Anterior cingulate cortex (tissue), 58 donors: Measurements from ENCODE around the gene CPZ.

Source experiments
- DNase-seq, 58 donors: peaks; one replicate each; lab custom pipeline; 2025; lab: John Stamatoyannopoulos, UW

CPZ gene

DNA sequence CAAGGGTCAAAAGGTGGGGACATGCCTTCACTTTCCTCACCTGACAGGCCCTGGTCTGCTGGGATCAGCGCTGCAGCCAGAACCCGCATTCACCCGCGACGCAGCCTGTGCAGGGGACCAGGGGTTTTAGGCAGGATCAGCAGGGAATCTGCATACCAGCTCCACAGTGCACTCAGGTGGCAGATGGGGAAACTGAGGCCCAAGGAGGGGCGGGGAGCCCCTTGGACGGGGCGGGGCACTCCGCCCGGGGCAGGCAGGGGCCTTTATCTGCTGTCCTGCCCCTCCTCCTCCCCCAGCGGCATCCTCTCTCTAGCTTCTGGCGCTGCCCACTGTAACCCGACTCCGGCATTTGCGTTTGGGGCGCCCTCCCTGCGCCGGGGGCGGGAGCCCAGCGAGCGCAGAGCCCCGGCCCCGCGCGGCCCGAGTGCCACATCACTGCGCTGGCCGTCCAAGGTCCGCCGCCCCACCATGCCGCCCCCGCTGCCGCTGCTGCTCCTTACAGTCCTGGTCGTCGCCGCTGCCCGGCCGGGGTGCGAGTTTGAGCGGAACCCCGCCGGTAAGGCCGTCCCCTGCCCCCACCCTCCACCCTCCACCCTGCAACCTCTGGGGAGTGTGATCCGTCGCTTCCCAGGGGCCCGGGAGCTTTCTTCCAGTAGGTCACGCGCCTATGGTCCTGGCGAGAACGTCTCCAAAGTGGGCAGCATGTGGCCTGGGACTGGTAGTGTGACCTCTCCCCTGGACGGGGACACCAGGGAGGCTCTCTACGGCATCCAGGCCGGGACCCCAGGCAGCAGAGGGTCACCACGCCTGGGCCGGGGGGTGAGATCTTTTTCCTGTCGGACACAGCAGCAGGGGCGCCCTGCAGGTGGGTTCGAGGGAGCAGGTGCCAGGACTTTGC lies at the start of gene CPZ:
CPZ (plus strand) TSS at position 400 of the 898 bp plus-strand sequence; CDS start at position 469, 69 bp downstream.
- no peak for DNase-seq

DNA sequence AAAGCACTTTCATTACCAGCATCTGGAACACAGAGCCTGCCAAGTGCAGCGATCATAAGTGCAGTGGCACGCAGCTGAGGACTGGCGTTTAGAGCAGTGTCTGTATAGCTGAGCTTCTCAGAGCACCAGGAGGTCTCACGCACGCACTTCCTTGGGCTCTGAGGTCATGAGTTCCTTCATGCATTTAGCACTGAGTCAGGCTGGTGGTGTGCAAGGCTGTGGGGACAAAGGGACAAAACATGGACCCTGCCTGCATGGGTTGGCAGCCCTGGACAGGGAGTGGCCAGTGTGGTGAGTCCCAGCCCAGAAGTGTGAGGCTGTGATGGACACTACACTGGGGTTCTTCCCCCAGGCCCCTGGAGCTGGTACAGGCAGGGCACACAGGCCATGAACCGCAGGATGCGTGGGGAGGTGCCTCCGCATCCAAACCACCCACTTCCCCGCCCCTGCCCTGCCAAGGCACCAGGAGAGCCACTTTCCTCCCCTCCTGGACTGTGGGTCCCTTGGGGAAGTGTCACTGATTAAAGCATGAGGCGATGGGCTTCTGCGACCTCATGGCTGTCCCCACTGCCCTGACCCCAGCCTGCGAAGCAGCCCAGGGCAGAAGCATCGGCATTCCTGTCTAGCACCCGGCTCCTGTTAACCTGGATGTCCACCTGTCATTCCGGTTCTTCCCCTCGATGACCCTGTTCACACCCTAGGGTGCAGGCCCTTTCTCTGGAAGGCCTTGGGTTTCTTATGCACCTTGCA lies 49.6 kb upstream of the CPZ start:
- no peak for DNase-seq

DNA sequence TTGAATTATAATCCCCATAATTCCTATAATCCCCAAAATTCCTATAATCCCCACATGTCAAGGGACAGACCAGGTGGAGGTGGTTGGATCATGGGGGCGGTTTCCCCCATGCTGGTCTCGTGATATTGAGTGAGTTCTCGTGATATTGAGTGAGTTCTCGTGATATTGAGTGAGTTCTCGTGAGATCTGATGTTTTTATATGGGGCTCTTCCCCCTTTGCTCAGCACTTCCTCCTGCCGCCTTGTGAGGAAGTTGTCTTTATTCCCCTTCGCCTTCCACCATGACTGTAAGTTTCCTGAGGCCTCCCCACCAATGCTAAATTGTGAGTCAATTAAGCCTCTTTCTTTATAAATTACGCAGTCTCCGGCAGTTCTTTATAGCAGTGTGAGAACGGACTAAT lies 48.9 kb upstream of the CPZ start:
- no peak for DNase-seq

GRCh38 chr4:8544282-8544681 lies 48.3 kb upstream of the CPZ start:
- DNase-seq, result no peak

DNA sequence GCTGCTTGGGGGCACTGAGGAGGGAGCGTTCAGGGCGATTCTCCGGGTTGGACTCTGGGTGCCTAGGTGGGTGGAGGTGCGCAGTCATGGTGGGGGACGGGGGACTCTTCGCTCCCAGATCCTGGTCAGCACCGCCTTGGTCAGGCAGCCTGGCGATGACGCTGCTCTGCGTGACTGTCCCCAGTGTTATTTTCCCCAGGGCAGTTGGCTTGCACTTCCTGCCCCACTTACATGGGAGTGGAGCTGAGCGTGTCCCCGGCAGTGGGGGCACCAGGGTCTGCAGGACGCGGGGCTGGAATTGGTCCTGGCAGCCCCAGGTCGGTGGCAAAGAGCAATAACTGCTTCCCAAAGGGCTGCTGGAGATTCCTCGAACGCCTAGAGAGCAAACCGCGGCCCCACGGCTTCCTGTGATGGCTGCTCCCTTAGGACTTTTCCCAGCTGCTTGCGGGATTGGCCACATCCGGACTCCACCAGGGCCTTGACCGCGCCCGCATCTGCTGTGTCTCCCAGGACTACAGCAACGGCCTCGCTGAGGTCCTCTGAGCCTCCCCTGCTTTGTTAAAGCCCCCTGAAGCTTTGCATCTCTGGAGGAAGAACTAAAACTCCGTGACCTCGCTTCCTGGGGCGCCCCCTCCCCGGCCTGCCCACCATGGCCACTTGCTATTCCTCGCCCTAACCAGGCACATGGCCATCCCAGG lies 47.7 kb upstream of the CPZ start:
- DNase-seq, result no peak

DNA sequence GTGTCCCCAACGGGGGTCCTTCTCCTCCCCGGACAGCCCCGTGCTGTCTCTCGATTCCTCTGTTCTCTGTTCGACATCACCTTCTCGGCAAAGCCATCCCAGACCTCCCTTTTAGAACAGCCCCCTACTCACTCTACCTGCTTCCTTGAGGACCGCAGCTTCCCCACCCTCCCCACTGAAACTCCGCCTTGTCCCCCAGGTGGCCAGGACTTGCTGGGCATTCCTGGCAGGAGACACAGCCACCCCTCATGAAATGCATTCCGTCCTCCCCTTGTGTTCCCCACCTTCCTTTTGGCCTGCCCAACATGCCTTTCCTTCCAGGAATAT lies 47.2 kb upstream of the CPZ start:
- DNase-seq, result no peak

DNA sequence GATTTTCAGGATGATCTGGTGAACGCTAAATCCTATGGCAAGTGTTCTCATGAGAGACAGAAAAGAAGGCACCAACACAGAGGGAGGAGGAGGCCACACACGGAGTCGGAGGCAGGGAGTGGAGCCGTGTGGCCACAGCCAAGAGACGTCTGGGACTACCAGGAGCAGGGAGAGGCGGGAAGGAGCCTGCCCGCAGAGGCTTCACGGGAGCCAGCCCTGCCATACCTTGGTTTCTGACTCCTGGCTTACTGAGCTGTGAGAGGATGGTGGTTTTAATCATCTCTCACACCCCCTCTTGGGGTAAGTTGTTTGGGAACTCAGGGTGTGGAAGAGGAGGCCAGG lies 45.8 kb upstream of the CPZ start:
- DNase-seq, result no peak

GRCh38 chr4:8547108-8547911 lies 45.3 kb upstream of the CPZ start:
- no peak for DNase-seq

GRCh38 chr4:8547912-8548730 lies 44.4 kb upstream of the CPZ start:
- no peak for DNase-seq

- DNase-seq, result no peak
These were observed 43.7 kb upstream of the CPZ start for GRCh38 chr4:8548731-8549351.

DNA sequence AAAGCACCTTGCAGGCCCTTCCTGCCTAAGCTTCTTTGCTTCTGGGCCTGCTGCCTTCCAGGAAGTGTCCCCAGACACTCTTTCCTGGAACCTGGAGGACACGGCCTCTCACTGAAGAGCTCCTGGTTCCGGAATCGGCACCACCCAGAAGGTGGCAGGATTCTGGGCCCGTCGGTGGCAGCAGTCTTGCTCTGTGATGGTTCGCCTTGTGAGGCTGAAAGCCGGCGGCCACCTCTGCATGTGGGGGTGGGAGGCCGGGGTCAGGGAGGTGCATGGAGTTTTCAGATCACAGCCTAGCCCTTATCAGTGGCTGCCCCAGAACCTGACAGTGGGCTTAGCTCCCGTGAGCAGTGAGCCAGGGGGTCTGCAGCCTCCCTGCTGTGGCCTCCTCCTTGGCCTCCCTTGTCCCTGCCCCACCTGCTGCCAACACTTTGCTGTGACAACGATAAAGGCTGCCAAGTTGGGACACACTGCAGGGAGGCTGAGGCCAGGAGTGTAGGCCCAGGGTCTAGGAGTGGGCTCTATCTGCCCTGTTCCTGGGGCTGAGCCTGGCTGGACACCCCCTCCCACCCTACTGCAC lies 43.1 kb upstream of the CPZ start:
- DNase-seq, result no peak

GRCh38 chr4:8550691-8551090 lies 41.9 kb upstream of the CPZ start:
- DNase-seq, result no peak

- no peak for DNase-seq
These were observed 40.5 kb upstream of the CPZ start for GRCh38 chr4:8552024-8552423.

DNA sequence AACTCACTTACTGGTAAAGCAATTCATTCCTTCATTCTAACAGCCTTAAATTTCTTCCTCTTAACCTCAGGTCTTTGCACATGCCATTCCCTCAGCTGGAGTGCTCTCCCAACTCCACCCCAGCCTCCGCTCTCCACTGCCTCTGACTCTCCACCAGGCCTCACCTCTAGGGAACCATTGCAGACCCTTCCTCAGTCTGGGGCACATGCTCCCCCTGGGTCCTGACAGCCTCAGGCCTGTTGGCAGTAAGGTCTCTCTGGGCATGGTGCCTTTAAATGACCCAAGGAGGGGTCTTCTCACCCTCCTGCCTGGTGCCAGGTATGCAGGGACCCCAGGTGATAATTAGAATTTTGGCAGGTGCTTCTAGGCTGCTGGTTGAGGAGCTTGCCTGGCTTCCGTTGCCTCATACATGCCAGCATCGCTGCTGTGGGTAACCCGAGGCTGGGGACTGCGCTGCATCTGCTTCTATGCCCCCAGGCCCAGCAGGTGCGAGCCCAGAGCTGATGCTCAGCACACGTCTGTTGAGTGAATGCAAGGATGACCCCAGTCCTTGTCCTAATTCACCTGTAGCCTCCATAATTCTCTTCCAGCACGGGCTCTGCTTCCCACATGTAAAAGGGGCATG lies 39.9 kb upstream of the CPZ start:
- no peak for DNase-seq

DNA sequence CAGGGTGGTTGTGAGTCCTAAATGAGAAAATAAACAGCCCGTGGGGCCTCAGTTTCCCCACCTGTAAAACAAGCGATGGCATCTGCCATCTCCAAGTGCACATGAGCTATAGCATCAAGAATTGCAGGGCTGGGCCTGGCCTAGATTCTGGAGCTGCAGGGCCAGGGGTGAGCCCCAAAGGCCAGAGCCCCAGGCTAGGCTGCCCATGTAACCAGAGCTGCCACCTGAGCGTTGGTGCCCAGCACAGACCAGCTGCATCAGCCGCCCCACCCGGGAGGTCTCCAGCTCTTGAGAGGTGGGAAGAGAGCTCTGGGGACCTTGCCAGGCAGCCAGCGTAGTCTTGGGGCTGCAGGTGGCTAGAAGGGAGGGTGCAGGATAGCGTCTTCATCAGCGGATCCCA lies 39.3 kb upstream of the CPZ start:
- no peak for DNase-seq

DNA sequence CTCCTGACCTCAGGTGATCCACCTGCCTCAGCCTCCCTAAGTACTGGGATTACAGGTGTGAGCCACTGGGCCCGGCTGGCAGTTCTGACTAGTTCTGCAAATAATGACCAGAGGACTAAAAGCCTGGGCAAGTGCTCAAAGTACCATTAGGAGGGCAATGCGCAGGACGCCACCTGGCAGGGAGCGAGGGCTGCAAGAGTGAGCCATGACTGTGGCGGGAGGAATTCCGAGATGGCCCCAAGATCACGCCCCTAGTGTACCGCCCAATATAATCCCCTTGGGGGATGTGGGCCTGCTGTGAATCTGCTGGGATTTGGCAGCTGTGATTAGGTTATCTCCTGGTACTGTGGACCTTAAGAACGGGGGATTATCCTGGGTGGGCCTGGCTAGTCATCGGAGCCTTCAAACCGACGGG lies 38.6 kb upstream of the CPZ start:
- no peak for DNase-seq

GRCh38 chr4:8554555-8555100 lies 37.9 kb upstream of the CPZ start:
- no peak for DNase-seq

DNA sequence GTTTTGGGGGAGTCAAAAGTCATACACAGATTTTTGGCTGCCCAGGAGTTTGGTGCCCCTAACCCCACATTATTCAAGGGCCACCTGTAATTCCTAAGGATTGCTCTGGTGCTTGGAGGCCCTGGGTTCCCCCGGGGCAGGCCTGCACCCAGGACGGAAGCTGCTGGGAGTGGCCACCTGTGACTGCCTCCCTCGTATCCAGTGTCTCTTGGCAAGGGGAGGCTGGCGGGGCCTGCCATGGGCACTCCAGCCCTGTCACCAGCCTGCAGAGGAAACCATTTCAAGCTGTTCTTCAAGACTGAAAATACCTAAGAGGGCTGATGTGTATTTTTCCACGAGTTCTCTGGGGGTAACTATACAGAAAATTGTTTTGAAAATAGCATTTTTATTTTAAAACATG lies 36.8 kb upstream of the CPZ start:
- DNase-seq, result no peak
